HepG2 (cell line): ENCODE results near the gene AUTS2. TPM values are rescaled to one million over a fixed set of nuclear protein-coding genes. Genes with fewer than 3 reads are reported as not detected.

Experiments
- ATAC-seq: fragments of 200-7000 bp; cut with Tn5 transposase; 3 replicates; pipeline ENCODE4 v1.9.1; 2020; ENCODE audit warnings: mild to moderate bottlenecking, moderate library complexity
- BruUV-seq: library from RNA; stranded (reverse); fragments of 400-500 nt; replicated peaks from 2 replicates; lab custom pipeline; 2021; lab: Mats Ljungman, UMichigan
- CTCF ChIA-PET: fragments of 300-600 bp; formaldehyde crosslinking; extraction: SDS; loops from one replicate; lab custom pipeline; 2021; ENCODE audit warnings: low total read pairs, inconsistent platforms, low intra/inter-chr PET ratio; lab: Yijun Ruan, JAX
- POLR2A ChIA-PET: fragments of 350-600 bp; sonication (Branson Sonifier 250); formaldehyde crosslinking; loops from one replicate; lab custom pipeline; 2020; ENCODE audit warnings: antibody characterized with exemption, inconsistent platforms; lab: Yijun Ruan, JAX
- DNase-seq: peaks from one replicate; pipeline ENCODE4 v3.0.0-alpha.2; 2015; ENCODE audit warnings: low spot score
- FAIRE-seq: peaks from 3 replicates; lab custom pipeline; 2011; peaks lifted over from hg19 to GRCh38; lab: Jason Lieb, UNC
- H2AFZ ChIP-seq: one replicate; pipeline ENCODE4 v1.6.1; 2011; ENCODE audit warnings: low read length, inconsistent platforms
- H3K27ac ChIP-seq: fragments of 300-600 bp; 3 replicates; pipeline ENCODE4 v1.8.0; 2011; ENCODE audit warnings: mixed run types, mild to moderate bottlenecking, mixed read lengths, low read length, inconsistent platforms; ENCODE audit not compliant: insufficient read depth; ENCODE audit errors: extremely low read length
- H3K27me3 ChIP-seq, 2 experiments: fragments of 200-600 bp in 1 of 2; 2 replicates in 1 of 2; 3 replicates in 1 of 2; pipeline versions ENCODE4 v1.6.0 to v1.8.0; 2011; ENCODE audit warnings: low read length in 2 of 2, mild to moderate bottlenecking in 2 of 2, moderate library complexity in 2 of 2, inconsistent platforms in 1 of 2; ENCODE audit not compliant: insufficient read depth in 2 of 2, control insufficient read depth in 1 of 2
- H3K36me3 ChIP-seq, 2 experiments: fragments of 200-600 bp in 1 of 2; replicated peaks in 1 of 2; 2 replicates in 1 of 2; 3 replicates in 1 of 2; pipeline versions ENCODE4 v1.5.1 to v1.8.0; 2011; ENCODE audit warnings: low read length in 2 of 2, inconsistent platforms in 1 of 2; ENCODE audit not compliant: insufficient read depth in 2 of 2, control insufficient read depth in 1 of 2
- H3K4me1 ChIP-seq: 2 replicates; pipeline ENCODE4 v1.5.1; 2012; ENCODE audit warnings: low read length, inconsistent platforms; ENCODE audit not compliant: insufficient read depth
- H3K4me2 ChIP-seq: 2 replicates; pipeline ENCODE4 v1.6.0; 2011; ENCODE audit warnings: low read depth, low read length, inconsistent platforms
- H3K4me3 ChIP-seq, 3 experiments: fragments of 200-600 bp in 1 of 3; sonication (generic), shearing (Covaris generic) in 1 of 3; replicated peaks in 1 of 3; 2 replicates each; pipeline ENCODE4 v1.5.1; 2011 to 2016; ENCODE audit warnings: low read length in 3 of 3, inconsistent platforms in 2 of 3, low read depth in 2 of 3, mild to moderate bottlenecking in 2 of 3, control low read depth in 1 of 3, mixed read lengths in 1 of 3; ENCODE audit not compliant: insufficient read depth in 1 of 3
- H3K79me2 ChIP-seq: one replicate; pipeline ENCODE4 v1.6.1; 2011; ENCODE audit warnings: low read length, inconsistent platforms; ENCODE audit not compliant: insufficient read depth
- H3K9ac ChIP-seq: 2 replicates; pipeline ENCODE4 v1.6.0; 2011; ENCODE audit warnings: mild to moderate bottlenecking, low read depth, low read length, inconsistent platforms; ENCODE audit not compliant: insufficient read depth
- H3K9me3 ChIP-seq: 2 replicates; pipeline ENCODE4 v1.5.1; 2012; ENCODE audit warnings: mild to moderate bottlenecking, low read length
- H4K20me1 ChIP-seq: 2 replicates; pipeline ENCODE4 v1.6.0; 2011; ENCODE audit warnings: inconsistent platforms, mild to moderate bottlenecking, low read length, moderate library complexity; ENCODE audit not compliant: insufficient read depth
- ARHGAP35 ChIP-seq: sonication (generic); formaldehyde crosslinking; IDR thresholded peaks from 2 replicates; pipeline ENCODE4 v1.9.0; 2022; ENCODE audit warnings: mild to moderate bottlenecking, inconsistent platforms, moderate library complexity, missing genetic modification reagents, borderline replicate concordance
- ARNTL ChIP-seq: sonication (generic); formaldehyde crosslinking; IDR thresholded peaks from 2 replicates; pipeline ENCODE4 v1.4.0; 2020; ENCODE audit warnings: mild to moderate bottlenecking, missing genetic modification reagents
- BRCA1 ChIP-seq: sonication (generic); formaldehyde crosslinking; IDR thresholded peaks from 2 replicates; pipeline ENCODE4 v1.4.0; 2020; ENCODE audit warnings: missing genetic modification reagents
- CCAR2 ChIP-seq: fragments of 200-400 bp; formaldehyde crosslinking; optimal IDR thresholded peaks from 2 replicates; pipeline ENCODE3; 2018; ENCODE audit warnings: low read depth, mild to moderate bottlenecking, low read length, moderate library complexity
- HDAC2 ChIP-seq: sonication (generic); formaldehyde crosslinking; IDR thresholded peaks from 2 replicates; pipeline ENCODE4 v1.4.0; 2020; ENCODE audit warnings: missing genetic modification reagents
- ISL2 ChIP-seq: sonication (generic); formaldehyde crosslinking; IDR thresholded peaks from 2 replicates; pipeline ENCODE4 v1.5.0; 2020; ENCODE audit warnings: missing genetic modification reagents
- KAT7 ChIP-seq: IDR thresholded peaks from 2 replicates; pipeline ENCODE4 v1.6.1; 2018; ENCODE audit warnings: borderline replicate concordance, missing compliant biosample characterization
- LCORL ChIP-seq, 2 experiments: fragments of 450-650 bp in 1 of 2; sonication (generic) in 1 of 2; formaldehyde crosslinking in 1 of 2; IDR thresholded peaks; 2 replicates each; pipeline versions ENCODE4 v1.5.0 to v1.6.1; 2017 to 2020; ENCODE audit warnings: antibody characterized with exemption in 1 of 2, missing genetic modification reagents in 1 of 2
- MAFG ChIP-seq: sonication (generic); formaldehyde crosslinking; IDR thresholded peaks from 2 replicates; pipeline ENCODE4 v1.5.1; 2020; ENCODE audit warnings: mild to moderate bottlenecking, missing genetic modification reagents
- NCOA5 ChIP-seq: sonication (generic); formaldehyde crosslinking; IDR thresholded peaks from 2 replicates; pipeline ENCODE4 v1.4.0; 2020; ENCODE audit warnings: missing genetic modification reagents
- ONECUT2 ChIP-seq: sonication (generic); formaldehyde crosslinking; IDR thresholded peaks from 2 replicates; pipeline ENCODE4 v1.4.0; 2020; ENCODE audit warnings: missing genetic modification reagents
- ZBTB8A ChIP-seq: sonication (generic); formaldehyde crosslinking; IDR thresholded peaks from 2 replicates; pipeline ENCODE4 v1.4.0; 2020; ENCODE audit warnings: mild to moderate bottlenecking, low read depth, missing genetic modification reagents, borderline replicate concordance
- ZNF10 ChIP-seq: sonication (generic); formaldehyde crosslinking; IDR thresholded peaks from 2 replicates; pipeline ENCODE4 v1.4.0; 2020; ENCODE audit warnings: mild to moderate bottlenecking, low read depth, missing genetic modification reagents, borderline replicate concordance
- ZNF101 ChIP-seq: sonication (generic); formaldehyde crosslinking; IDR thresholded peaks from 2 replicates; pipeline ENCODE4 v1.4.0; 2020; ENCODE audit warnings: mild to moderate bottlenecking, low read depth, missing genetic modification reagents, borderline replicate concordance
- ZNF317 ChIP-seq: sonication (generic); formaldehyde crosslinking; IDR thresholded peaks from 2 replicates; pipeline ENCODE4 v1.5.0; 2020; ENCODE audit warnings: mild to moderate bottlenecking, missing genetic modification reagents
- ZNF34 ChIP-seq: sonication (generic); formaldehyde crosslinking; IDR thresholded peaks from 2 replicates; pipeline ENCODE4 v1.4.0; 2020; ENCODE audit warnings: mild to moderate bottlenecking, missing genetic modification reagents, borderline replicate concordance
- ZNF451 ChIP-seq: sonication (generic); formaldehyde crosslinking; IDR thresholded peaks from 2 replicates; pipeline ENCODE4 v1.5.0; 2020; ENCODE audit warnings: mild to moderate bottlenecking, missing genetic modification reagents
- ZNF552 ChIP-seq: sonication (generic); formaldehyde crosslinking; IDR thresholded peaks from 2 replicates; pipeline ENCODE4 v1.9.0; 2022; ENCODE audit warnings: missing genetic modification reagents, mild to moderate bottlenecking, borderline replicate concordance
- ZNF570 ChIP-seq: sonication (generic); formaldehyde crosslinking; IDR thresholded peaks from 2 replicates; pipeline ENCODE4 v1.4.0; 2020; ENCODE audit warnings: mild to moderate bottlenecking, missing genetic modification reagents, borderline replicate concordance
- WGBS: methylation state at CpG from one replicate; pipeline ENCODE4 v1.1.6; 2017; ENCODE audit warnings: low lambda C conversion rate; 5-methylcytosine and 5-hydroxymethylcytosine counted together
- in situ Hi-C: cut with HindIII; loops from 2 replicates; pipeline ENCODE4 v1.10.0; 2017; ENCODE audit warnings: low pct_unique_long_range_greater_than_20kb; ENCODE audit not compliant: extremely low pct_ligation_motif_present
- intact Hi-C: fragments of 100-400 bp; cut with micrococcal nuclease; formaldehyde crosslinking; loops from one replicate; pipeline ENCODE4 v1.10.0; 2022; ENCODE audit not compliant: unreplicated experiment
- polyA plus RNA-seq, 8 experiments: library from polyadenylated mRNA; depleted of rRNA in 3 of 8; stranded (reverse) in 7 of 8; unstranded in 1 of 8; fragments of >200 nt; fragmentation: Illumina TruSeq in 4 of 8; extraction: Trizol in 4 of 8; gene quantifications; 2 replicates each; pipeline versions ENCODE4 v1.2.1 to v1.2.3, GENCODE V29; 2011 to 2016; ENCODE audit warnings: low read depth in 4 of 8, missing spikeins in 1 of 8, mixed read lengths in 1 of 8; ENCODE audit not compliant: insufficient read depth in 1 of 8
- total RNA-seq, 5 experiments: library from RNA; depleted of rRNA; stranded (reverse); fragments of >200 nt; fragmentation: Illumina TruSeq; extraction: Trizol; gene quantifications; 2 replicates each; pipeline ENCODE4 v1.2.3, GENCODE V29; 2016; ENCODE audit warnings: low read depth in 1 of 5
- TF ChIP-seq, protein P1 (sequence below): IDR thresholded peaks from 2 replicates; pipeline ENCODE4 v1.6.1; 2012; ENCODE audit warnings: inconsistent platforms
- TF ChIP-seq, protein P2 (sequence below): sonication (generic); formaldehyde crosslinking; IDR thresholded peaks from 2 replicates; pipeline ENCODE4 v1.4.0; 2020; ENCODE audit warnings: missing genetic modification reagents

Gene AUTS2
- total and polyA plus RNA-seq, 2 of the 13 experiments (the other 11 are each of a cell fraction or from before 2014, with no cell fraction given): 0.38 TPM; not detected in 1

DNA sequence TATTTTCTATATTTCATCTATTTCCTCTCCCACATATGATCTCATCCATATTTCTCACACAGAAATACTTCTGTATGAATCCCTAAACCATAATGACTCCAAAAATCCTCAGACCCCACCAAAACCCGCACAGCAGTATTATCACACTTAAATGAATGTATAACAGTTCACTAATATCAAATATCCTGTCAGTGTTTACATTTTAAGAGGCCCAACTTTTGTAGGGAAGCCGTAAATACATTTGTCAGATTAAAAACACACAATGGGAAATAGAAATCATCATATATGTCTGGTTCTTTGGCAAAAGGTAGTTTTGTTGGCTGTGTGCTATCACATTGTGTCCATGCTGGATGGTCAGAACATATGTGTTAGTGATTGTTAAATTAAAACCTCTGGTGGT is 4.2 kb downstream of the AUTS2 start:
- peaks cover 0 to 39% of the 10 kb centered on the region in 2 experiments; a peak in 4 of 5 replicates for H3K27me3 ChIP-seq
- no peaks in the 10 kb centered on the region for H3K9me3 ChIP-seq
- no peaks in the 10 kb centered on the region for H4K20me1 ChIP-seq
- no peaks in the 10 kb centered on the region for H3K79me2 ChIP-seq
- H3K27ac ChIP-seq: no peak overlapping the region
- no peak overlapping the region for H3K9ac ChIP-seq
- DNase-seq: no peak
- H3K36me3 ChIP-seq: no peaks in the 10 kb centered on the region
- CTCF ChIA-PET: no interaction called here
- ATAC-seq: no peak
- POLR2A ChIA-PET: no interaction called here
- H3K4me1 ChIP-seq: peaks cover 18% of the 10 kb centered on the region
- WGBS: 25% methylated on average over 2 of the region's 2 CpGs
- in situ Hi-C loops: no loop called here
- TF ChIP-seq KAT7 (no peak), ZNF451 (no peak), MAFG (CRISPR knock-in tag) (no peak), ZNF317 (CRISPR knock-in tag) (no peak), LCORL (IDR thresholded peaks at IDR 0.05) (no peak), LCORL (CRISPR knock-in tag; IDR thresholded peaks at IDR 0.05) (no peak), ZNF101 (CRISPR knock-in tag) (no peak), BRCA1 (CRISPR knock-in tag) (no peak)
- TF ChIP-seq, protein P1, sequence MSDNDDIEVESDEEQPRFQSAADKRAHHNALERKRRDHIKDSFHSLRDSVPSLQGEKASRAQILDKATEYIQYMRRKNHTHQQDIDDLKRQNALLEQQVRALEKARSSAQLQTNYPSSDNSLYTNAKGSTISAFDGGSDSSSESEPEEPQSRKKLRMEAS: no peak
- FAIRE-seq: no peak
- intact Hi-C loops: no loop called here
- no peak overlapping the region for H3K4me2 ChIP-seq
- BruUV-seq: no TSS peak
- no peak overlapping the region for H2AFZ ChIP-seq
- H3K4me3 ChIP-seq: no peak overlapping the region

DNA sequence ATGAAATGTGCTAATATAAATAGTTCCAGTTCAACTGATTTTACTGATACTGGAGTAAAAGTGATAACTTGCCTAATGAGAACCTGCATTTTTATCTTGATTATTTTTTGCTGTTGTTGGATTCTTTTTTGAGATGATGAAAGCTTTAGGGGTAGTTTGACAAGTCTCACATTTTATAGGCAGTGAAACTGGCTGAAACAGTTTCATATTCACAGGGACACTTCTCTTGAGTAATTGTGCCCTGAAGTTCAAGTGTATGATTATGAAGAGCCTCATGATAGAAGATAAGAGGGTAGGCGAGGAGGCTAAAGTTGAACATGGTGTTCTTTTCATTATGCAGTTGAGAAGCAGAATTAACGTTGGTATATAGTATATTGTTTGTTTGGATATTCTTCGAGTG is 5.1 kb downstream of the AUTS2 start:
- Histone ChIP-seq H4K20me1 (no peaks in the 10 kb centered on the region), H3K36me3 (no peaks in the 10 kb centered on the region), H3K9ac (no peak overlapping the region), H3K4me1 (peaks cover 18% of the 10 kb centered on the region), H3K4me3 (no peak overlapping the region), H3K9me3 (no peaks in the 10 kb centered on the region), H3K27me3 (peaks cover 0 to 37% of the 10 kb centered on the region in 2 experiments), H3K79me2 (no peaks in the 10 kb centered on the region), H2AFZ (no peak overlapping the region), H3K4me2 (no peak overlapping the region), H3K27ac (no peak overlapping the region)
- CTCF ChIA-PET: no interaction called here
- no TSS peak for BruUV-seq
- WGBS: 10% methylated on average over 3 of the region's 3 CpGs
- ATAC-seq (no peak), FAIRE-seq (no peak), DNase-seq (no peak)
- POLR2A ChIA-PET: no interaction called here
- in situ Hi-C loops: no loop called here
- intact Hi-C loops: no loop called here
- no peak for TF ChIP-seq ARHGAP35
- no peak for TF ChIP-seq ONECUT2
- TF ChIP-seq NCOA5 (CRISPR knock-in tag): no peak
- no peak for TF ChIP-seq ARNTL (CRISPR knock-in tag)
- no peak for TF ChIP-seq CCAR2
- no peak for TF ChIP-seq ZNF10
- no peak for TF ChIP-seq ISL2
- TF ChIP-seq, protein P2, sequence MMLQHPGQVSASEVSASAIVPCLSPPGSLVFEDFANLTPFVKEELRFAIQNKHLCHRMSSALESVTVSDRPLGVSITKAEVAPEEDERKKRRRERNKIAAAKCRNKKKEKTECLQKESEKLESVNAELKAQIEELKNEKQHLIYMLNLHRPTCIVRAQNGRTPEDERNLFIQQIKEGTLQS (CRISPR knock-in tag): no peak
- TF ChIP-seq HDAC2: no peak
- TF ChIP-seq ZNF570 (CRISPR knock-in tag): no peak
- no peak for TF ChIP-seq ZBTB8A (CRISPR knock-in tag)
- no peak for TF ChIP-seq ZNF34 (CRISPR knock-in tag)
- no peak for TF ChIP-seq ZNF552 (CRISPR knock-in tag)
